ENCODE data around the gene IFT80.

Gene IFT80

GRCh38 chr3:160399125-160400029 lies at the start of gene IFT80, which contains the start of gene SMC4:
Gene IFT80 (minus strand): TSS chr3:160399225. CDS start chr3:160384600, 14,625 bp downstream.
Gene SMC4 (plus strand): TSS chr3:160399650. CDS start chr3:160400827, 1,177 bp downstream.
- peak; percentile 83 to 95 for DNase-seq

GRCh38 chr3:160447544-160447943 lies 48.5 kb upstream of the IFT80 start:
- no peak for DNase-seq

GRCh38 chr3:160446522-160447056 lies 47.6 kb upstream of the IFT80 start:
- no peak for DNase-seq

- DNase-seq: no peak
These were observed 46.8 kb upstream of the IFT80 start for GRCh38 chr3:160445854-160446253.

- no peak for DNase-seq
These were observed 45.4 kb upstream of the IFT80 start for GRCh38 chr3:160444411-160444810.

GRCh38 chr3:160440687-160441086 lies 41.7 kb upstream of the IFT80 start:
- DNase-seq: no peak

- no peak for DNase-seq
These were observed 38.0 kb upstream of the IFT80 start for GRCh38 chr3:160437083-160437455.

- no peak for DNase-seq
These were observed 36.7 kb upstream of the IFT80 start for GRCh38 chr3:160435747-160436146.

- DNase-seq: no peak
These were observed 36.1 kb upstream of the IFT80 start for GRCh38 chr3:160435095-160435494.

- DNase-seq: no peak
These were observed 35.0 kb upstream of the IFT80 start for GRCh38 chr3:160434071-160434470.

GRCh38 chr3:160427832-160428424 lies 28.9 kb upstream of the IFT80 start:
- DNase-seq: no peak

- no peak for DNase-seq
These were observed 18.3 kb upstream of the IFT80 start for GRCh38 chr3:160417311-160417710.

GRCh38 chr3:160413613-160414248 lies 14.7 kb upstream of the IFT80 start:
- peak; percentile 34 to 81 for DNase-seq

GRCh38 chr3:160412477-160412876 lies 13.5 kb upstream of the IFT80 start:
- no peak for DNase-seq

- DNase-seq: no peak
These were observed 11.0 kb upstream of the IFT80 start for GRCh38 chr3:160409812-160410610.

- DNase-seq: no peak
These were observed 4.9 kb upstream of the IFT80 start for GRCh38 chr3:160403796-160404470.

- no peak for DNase-seq
These were observed 4.1 kb upstream of the IFT80 start for GRCh38 chr3:160403028-160403545.

- DNase-seq: no peak
These were observed 3.4 kb upstream of the IFT80 start for GRCh38 chr3:160402221-160403027.

GRCh38 chr3:160401291-160402095 lies 2.5 kb upstream of the IFT80 start:
- no peak for DNase-seq

GRCh38 chr3:160400702-160401150 lies 1.7 kb upstream of the IFT80 start:
- no peak for DNase-seq

Data from hippocampal formation (tissue), 2 donors.